DMS153 (cell line): Measurements from ENCODE around the gene PRKCH.
A peak's percentile ranks its signal among the peaks of the same experiment; 100 is the strongest.
"Not testable (repeated sequence)": the region's sequence is repeated elsewhere in the genome, so short reads cannot be mapped to it uniquely, and the experiment has no call there.

ENCODE experiments used
- DNase-seq: peaks from one replicate; lab custom pipeline; 2025; lab: John Stamatoyannopoulos, UW

PRKCH gene

DNA sequence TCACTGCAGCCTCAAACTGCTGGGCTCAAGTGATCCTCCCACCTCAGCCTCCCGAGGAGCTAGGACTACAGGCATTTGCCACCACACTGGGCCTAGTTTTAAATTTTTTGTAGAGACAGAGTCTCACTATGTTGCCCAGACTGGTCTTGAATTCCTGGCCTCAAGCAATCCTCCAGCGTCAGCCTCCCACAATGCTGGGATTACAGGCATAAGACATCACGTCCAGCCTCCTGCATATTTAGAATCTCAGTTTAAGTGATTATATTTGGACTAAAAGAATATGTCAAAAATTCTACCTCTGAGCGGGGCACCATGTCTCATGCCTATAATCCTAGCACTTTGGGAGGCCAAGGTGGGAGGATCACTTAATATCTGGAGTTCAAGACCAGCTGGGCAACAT is 12.7 kb upstream of the PRKCH start:
- DNase-seq, result not testable (repeated sequence)

DNA sequence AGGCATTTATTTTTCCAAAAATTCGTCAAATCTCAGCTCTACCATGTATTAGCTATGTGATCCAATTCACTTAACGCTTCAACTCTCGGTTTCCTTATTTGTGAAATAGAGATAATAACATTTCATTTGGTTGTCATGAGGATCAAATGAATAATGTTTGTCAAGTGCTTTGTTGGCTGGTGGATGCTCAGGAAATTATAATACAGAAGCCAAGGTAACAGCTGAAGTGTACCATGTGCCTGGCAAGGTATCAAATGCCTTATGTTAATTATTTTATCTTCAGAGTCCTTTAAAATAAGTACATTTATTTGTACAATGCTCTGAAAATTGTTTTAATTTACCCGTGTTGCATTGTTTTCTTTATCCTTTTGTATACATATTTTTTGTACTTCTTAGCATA is 6.1 kb upstream of the PRKCH start:
- no peak for DNase-seq

- no peak for DNase-seq
Observed at GRCh38 chr14:61319086-61319485, 2.3 kb upstream of the PRKCH start.

DNA sequence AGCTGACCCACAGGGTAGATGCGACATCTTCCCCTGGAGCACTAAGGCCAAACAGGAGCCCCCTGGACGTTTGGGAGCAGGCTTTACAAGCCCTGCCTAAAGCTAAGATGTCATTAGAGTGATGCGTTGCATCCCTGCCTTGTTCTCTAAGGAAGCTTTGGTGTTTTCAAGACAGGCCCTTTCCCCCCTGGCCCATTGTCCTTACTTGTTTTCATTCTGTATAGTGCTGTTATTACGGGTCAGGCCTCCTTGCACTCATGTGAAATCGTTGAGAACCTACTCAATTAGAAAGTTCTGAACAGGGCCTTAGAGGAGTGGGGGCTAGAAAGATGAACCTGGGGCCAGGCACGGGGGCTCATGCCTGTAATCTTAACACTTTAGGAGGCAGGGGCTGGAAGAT is 1.7 kb upstream of the PRKCH start:
- DNase-seq, result no peak

DNA sequence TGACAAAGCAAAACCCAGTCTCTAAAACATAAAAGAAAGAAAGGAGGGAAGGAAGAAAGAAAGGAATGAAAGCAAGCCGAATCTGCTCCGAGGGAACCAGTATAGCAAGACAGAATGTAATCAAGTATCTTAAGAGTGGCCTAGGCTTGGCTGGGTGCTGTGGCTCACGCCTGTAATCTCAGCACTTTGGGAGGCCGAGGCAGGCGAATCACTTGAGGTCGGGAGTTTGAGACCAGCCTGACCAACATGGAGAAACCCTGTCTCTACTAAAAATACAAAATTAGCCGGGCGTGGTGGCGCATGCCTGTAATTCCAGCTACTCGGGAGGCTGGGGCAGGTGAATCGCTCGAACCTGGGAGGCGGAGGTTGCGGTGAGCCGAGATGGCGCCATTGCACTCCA is 1.2 kb upstream of the PRKCH start:
- not testable (repeated sequence) for DNase-seq

DNA sequence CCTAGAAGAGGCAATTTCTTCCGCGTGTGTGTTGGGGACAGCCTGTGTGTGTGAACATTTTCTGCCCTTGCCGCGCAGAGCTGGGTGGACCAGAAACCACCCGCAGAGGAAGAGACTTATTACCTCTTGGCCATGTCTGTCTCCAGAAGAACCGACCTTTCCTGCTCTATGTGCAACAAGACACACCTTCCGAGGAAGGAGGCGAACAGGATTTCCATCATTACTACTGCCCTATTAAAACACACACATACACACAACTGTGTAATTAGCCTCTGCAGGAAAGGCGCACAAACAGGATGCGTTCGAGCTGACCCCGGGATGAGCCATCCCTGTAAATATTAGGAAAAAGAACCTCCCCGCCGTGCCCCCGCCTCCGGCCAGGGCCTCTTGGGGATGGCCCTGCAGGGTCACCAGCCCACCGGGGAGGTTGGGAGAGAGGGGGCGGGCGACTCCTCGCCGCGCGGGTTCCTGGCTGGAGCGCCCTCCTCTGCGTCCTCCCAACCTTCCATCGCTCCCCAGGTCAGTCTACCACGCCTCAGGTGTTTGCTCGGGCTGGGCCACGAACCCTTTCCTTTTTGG is 484 bp upstream of the PRKCH start:
- DNase-seq, result no peak

GRCh38 chr14:61322011-61322798 is 826 bp downstream of the PRKCH start:
- no peak for DNase-seq

DNA sequence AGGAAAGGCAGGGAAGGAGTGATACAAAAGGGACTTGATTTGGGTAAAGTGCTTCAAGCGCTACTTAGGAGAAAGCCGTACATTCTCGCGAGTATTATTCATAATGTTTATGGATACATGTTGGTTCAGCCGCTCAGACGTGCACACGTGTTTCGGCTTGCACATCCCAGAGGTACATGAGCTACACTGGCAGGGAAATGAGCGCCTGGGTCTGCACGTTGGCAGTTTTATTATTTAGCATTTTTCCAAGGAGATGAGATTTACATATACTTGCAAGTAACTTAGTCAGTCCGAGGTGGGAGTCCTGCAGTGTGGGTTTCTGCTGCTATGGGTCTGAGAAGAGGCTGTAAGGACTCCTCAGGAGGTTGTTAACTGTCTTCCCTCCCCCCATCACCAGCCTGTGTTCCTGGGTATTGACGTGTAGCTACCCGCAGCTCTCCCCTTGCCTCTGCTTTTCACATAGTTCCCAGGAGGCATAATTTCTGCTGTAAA is 1.5 kb downstream of the PRKCH start:
- DNase-seq, result peak; percentile 32

GRCh38 chr14:61323970-61324369 is 2.6 kb downstream of the PRKCH start:
- no peak for DNase-seq

- DNase-seq, result no peak
Observed at GRCh38 chr14:61325166-61325565, 3.8 kb downstream of the PRKCH start.

DNA sequence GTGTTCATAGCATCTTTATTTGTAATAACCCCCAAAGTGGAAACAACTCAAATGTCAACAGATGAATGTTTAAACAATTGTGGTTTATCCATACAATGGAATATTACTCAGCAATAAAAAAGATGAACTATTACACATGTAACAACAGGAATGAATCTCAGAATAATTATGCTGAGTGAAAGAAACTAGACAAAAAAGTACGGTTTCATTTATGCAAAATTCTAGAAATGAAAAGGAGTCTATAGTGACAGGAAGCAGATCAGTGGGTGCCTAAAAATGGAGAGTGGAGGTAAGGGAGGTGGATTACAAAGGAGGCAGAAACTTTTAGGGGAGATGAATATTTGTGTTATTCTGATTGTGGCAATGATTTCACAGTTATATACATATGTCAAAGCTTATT is 4.8 kb downstream of the PRKCH start:
- DNase-seq, result no peak

DNA sequence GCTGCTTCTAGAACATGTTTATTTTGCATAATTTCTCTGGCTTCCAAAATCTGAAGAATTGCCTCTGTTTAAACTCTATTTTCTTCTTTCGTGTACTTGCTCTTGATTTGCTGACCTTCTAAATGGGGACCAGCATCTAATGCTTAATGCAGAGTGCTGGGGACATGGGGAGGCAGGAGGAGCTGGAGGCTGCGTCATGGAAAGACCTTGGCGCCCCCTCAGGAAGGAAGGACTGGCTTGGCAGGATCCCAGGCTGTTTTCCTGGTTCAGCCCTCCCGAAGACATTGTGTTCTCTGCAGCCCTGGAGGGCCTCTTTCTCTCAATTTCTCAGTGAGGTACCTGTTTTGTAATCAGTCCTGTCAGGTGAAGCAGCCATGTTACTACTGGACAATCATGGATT is 5.5 kb downstream of the PRKCH start:
- peak; percentile 24 for DNase-seq

DNA sequence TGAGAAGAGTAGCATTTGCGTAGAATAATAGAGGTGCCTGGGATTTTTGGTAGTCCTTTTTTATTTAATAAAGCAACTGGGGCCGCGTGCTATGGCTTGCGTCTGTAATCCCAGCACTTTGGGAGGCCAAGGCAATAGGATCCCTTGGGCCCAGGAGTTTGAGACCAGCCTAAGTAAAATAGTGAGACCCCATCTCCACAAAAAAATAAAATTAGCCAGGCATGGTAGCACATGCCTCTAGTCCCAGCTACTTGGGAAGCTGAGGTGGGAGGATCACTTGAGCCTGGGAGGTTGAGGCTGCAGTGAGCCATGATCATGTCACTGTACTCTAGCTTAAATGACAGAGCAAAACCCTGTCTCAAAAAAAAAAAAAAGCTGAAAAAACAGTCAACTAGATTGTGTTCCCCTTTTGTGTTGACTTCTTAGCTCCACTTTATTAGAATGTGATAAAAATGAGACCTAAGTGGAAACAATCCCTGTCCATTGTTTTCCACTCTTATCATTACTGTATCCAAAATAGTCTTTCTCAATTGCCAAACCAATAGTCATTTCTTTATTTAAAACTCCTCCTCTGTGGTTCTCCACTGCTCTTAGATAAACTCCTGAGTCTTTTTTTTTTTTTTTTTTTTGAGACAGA is 7.4 kb downstream of the PRKCH start:
- DNase-seq, result no peak

DNA sequence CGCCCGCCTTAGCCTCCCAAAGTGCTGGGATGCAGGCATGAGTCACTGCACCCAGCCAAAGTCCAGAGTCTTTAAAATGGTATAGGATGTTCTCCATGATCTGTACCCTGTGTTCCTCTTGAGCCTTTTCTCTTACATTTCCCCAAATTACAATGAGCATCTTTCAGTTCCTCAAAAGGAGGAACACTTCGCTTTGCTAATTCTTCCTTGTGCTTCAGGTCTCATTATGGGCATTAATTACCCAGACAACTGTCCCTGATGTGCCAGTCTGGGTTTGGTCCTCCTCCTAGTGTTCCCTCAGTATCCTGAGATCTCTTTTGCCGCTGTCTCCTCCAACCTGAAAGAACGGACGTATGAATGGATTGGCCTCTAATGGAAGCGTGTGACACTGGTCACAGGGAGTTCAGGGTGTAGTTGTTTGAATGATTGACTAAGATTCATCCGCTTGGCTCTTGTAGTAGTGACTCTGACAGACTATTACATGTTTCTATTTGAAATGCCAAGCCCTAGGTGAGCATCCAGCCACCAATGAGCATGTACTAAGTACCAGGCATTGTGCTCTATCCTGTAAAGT is 8.2 kb downstream of the PRKCH start:
- DNase-seq, result peak; percentile 62

DNA sequence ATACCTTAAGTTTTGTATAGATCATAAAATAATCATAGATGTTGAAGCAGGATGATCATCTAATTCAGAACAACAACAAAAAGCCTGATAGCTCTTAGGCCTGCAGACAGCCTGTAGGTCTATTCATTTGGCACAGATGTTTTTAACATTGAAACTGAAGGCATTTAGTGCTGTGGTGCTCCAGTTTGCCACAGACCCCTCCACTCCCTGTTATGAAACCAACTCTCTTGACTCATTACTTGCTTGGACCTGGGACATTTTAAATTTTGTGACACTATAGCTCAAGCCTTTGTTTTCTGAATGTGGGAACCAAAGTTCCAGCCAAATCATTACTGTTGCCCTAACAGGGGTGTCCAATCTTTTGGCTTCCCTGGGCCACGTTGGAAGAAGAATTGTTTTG is 9.1 kb downstream of the PRKCH start:
- DNase-seq, result no peak

DNA sequence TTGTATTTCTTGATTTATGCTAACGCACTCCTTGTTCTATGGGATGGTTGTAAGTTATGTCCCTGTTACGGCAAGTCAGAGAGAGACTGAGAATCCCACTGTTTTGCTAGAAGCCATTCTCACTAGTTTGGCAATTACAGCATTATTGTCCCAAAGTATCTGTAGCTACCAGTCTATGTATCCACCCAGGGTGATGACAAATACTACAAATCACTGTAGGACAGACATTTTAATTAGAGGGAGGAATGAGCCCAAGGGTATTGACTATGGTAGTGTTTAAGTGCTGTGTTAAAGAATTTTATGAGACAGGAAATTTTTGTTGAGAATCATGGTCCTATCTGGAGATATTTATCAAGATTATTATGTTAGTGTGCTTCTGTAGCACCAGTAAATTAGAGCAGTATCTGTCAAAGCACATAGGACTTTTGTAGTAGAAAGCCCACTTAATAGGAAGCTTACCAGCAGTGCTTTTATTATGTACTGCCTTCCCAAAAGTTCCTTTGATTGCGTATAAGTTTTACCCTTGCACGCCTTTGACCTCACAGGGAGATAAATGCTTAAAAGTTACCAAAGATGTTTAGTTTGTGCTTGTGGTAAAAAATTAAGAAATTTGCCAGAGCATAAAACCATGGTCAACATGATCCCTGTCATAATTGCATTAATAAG is 10.7 kb downstream of the PRKCH start:
- DNase-seq, result no peak

DNA sequence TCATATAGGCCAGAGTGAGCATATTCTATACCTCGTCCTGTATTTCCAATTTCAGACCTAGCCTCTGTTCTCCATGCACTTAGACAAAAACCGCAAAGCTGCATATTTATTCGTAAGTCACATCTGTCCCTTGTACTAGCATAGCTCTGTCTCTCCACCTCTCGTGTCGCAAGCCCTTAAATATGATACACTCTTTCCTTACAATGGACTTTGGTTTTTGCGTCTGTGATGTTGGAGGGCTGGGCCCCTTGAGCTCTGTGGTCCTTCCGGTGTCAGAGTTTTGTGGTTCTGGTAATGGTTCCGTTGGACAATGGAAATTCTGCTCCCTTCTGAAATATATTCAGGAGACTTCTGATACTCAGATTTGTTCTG is 11.3 kb downstream of the PRKCH start:
- no peak for DNase-seq

DNA sequence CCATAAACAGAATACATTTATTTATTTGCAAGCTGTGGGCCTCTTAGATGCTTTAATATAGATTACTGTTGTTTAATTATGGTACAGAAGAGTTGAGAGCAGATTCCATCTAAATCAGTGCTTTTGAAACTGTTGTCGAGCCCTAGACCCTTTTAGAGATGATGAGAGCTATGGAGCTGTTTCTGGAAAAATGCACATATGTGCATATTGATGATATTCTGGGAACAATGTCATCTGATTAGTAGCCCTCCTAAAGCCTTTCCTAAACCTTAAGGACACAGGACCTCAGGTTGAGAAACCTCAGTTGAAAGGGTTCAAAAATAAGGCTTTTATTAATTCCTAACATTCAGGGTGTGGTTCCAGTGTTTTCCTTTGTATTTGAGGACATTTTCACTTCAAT is 11.7 kb downstream of the PRKCH start:
- no peak for DNase-seq

- DNase-seq, result no peak
Observed at GRCh38 chr14:61334197-61334701, 12.9 kb downstream of the PRKCH start.

- no peak for DNase-seq
Observed at GRCh38 chr14:61335049-61335448, 13.7 kb downstream of the PRKCH start.

GRCh38 chr14:61335671-61336275 is 14.4 kb downstream of the PRKCH start:
- DNase-seq, result no peak

GRCh38 chr14:61337893-61338292 is 16.5 kb downstream of the PRKCH start:
- no peak for DNase-seq
